EL (cell line): ENCODE results near the gene COMMD10.

Source experiments
- DNase-seq: peaks from one replicate; pipeline ENCODE4 v3.0.0-alpha.2; 2016

The COMMD10 gene

GRCh38 chr5:116296335-116297072 lies 211.7 kb downstream of the COMMD10 start:
- DNase-seq: no peak

GRCh38 chr5:116297296-116297814 lies 212.5 kb downstream of the COMMD10 start:
- DNase-seq: no peak

GRCh38 chr5:116299746-116300640 lies 215.2 kb downstream of the COMMD10 start:
- no peak for DNase-seq

- no peak for DNase-seq
These were observed 216.3 kb downstream of the COMMD10 start for GRCh38 chr5:116301110-116301509.

- DNase-seq: no peak
These were observed 218.5 kb downstream of the COMMD10 start for GRCh38 chr5:116303340-116303739.

- DNase-seq: no peak
These were observed 219.0 kb downstream of the COMMD10 start for GRCh38 chr5:116303810-116304209.

GRCh38 chr5:116305899-116306298 lies 221.1 kb downstream of the COMMD10 start:
- DNase-seq: no peak

GRCh38 chr5:116306846-116307245 lies 222.0 kb downstream of the COMMD10 start:
- DNase-seq: no peak

- no peak for DNase-seq
These were observed 223.6 kb downstream of the COMMD10 start for GRCh38 chr5:116308391-116308790.

- DNase-seq: no peak
These were observed 228.5 kb downstream of the COMMD10 start for GRCh38 chr5:116313366-116313765.

- DNase-seq: no peak
These were observed 230.7 kb downstream of the COMMD10 start for GRCh38 chr5:116315531-116315930.

- no peak for DNase-seq
These were observed 233.4 kb downstream of the COMMD10 start for GRCh38 chr5:116318091-116318854.

- DNase-seq: no peak
These were observed 235.7 kb downstream of the COMMD10 start for GRCh38 chr5:116320486-116320885.

GRCh38 chr5:116329503-116329902 lies 244.7 kb downstream of the COMMD10 start:
- DNase-seq: no peak

GRCh38 chr5:116340799-116341198 lies 256.0 kb downstream of the COMMD10 start:
- no peak for DNase-seq
